ENCODE measurements around the gene SLC6A7. TPM values are rescaled to one million over a fixed set of nuclear protein-coding genes. Genes with fewer than 3 reads are reported as not detected.

Gene SLC6A7
- total and polyA plus RNA-seq, 7 donors: 0.46 to 10.8 (median 0.60) TPM; not detected in 4

DNA sequence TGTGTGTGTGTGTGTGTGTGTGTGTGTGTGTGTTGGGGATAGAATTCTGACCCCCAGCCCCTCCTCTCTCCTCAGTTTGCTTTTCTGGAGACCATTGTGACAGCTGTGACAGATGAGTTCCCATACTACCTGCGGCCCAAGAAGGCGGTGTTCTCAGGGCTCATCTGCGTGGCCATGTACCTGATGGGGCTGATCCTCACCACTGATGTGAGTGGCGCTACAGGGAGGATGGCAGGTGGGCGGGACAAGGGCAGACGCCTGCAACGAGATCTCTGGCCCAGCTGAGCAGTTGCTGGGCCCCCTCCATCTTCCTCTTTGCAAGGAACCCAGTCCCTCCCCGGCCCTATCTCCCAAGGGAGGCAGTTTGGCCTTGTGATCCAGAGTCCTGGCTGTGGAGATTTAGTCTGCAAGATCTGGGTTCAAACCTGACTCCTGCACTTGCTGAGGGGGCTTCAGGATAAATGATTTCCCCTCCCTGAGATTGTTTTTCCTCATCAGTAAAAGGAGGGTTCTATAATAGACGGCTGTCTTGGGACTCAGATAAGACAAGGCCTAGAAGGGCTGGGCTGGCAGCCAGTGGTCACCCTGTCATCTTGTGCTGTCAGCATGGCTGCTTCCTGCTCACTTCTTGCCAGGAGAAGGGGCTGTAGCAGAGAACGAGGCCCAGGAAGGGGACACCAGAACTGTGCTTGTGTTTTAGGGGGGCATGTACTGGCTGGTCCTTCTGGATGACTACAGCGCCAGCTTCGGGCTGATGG, 14.1 kb downstream of the SLC6A7 start:
- Histone ChIP-seq H3K27me3 (no peaks in the 10 kb centered on the region), H3K4me1 (no peaks in the 10 kb centered on the region), H3K4me3 (no peak overlapping the region), H3K36me3 (no peaks in the 10 kb centered on the region), H3K9me3 (no peaks in the 10 kb centered on the region), H3K27ac (no peak overlapping the region)
- TF ChIP-seq POLR2A (IDR thresholded peaks at IDR 0.05): no peak
- TF ChIP-seq EP300 (IDR thresholded peaks at IDR 0.05): no peak
- TF ChIP-seq, protein P1, sequence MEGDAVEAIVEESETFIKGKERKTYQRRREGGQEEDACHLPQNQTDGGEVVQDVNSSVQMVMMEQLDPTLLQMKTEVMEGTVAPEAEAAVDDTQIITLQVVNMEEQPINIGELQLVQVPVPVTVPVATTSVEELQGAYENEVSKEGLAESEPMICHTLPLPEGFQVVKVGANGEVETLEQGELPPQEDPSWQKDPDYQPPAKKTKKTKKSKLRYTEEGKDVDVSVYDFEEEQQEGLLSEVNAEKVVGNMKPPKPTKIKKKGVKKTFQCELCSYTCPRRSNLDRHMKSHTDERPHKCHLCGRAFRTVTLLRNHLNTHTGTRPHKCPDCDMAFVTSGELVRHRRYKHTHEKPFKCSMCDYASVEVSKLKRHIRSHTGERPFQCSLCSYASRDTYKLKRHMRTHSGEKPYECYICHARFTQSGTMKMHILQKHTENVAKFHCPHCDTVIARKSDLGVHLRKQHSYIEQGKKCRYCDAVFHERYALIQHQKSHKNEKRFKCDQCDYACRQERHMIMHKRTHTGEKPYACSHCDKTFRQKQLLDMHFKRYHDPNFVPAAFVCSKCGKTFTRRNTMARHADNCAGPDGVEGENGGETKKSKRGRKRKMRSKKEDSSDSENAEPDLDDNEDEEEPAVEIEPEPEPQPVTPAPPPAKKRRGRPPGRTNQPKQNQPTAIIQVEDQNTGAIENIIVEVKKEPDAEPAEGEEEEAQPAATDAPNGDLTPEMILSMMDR (IDR thresholded peaks at IDR 0.05): no peak
- TF ChIP-seq POLR2AphosphoS5 (IDR thresholded peaks at IDR 0.05): no peak
- WGBS, 2 donors: 84% methylated on average over 12 of the region's 12 CpGs
- intact Hi-C loops (cut with DNase I): no loop called here
- no peak for DNase-seq

DNA sequence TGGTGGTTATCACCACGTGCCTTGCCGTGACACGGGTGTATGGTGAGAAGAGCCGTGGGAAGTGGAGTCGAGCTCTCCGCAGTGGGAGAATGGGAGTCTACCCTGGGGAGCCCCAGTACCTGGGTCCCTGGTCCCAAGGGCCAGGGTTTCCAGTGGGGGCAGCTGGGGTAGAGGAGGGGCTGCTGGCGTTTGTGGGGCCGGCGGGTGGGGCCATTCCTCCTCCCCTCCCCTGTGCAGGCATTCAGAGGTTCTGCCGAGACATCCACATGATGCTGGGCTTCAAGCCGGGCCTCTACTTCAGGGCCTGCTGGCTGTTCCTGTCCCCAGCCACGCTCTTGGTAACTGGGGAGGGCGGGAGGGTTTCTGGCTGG, 14.7 kb downstream of the SLC6A7 start:
- no peaks in the 10 kb centered on the region for H3K27me3 ChIP-seq
- H3K27ac ChIP-seq: no peak overlapping the region
- no peaks in the 10 kb centered on the region for H3K36me3 ChIP-seq
- H3K4me3 ChIP-seq: no peak overlapping the region
- intact Hi-C loops (cut with DNase I): no loop called here
- no peaks in the 10 kb centered on the region for H3K4me1 ChIP-seq
- no peaks in the 10 kb centered on the region for H3K9me3 ChIP-seq
- WGBS, 2 donors: 93 to 97% methylated on average over 13 of the region's 13 CpGs
- TF ChIP-seq, protein P1 (IDR thresholded peaks at IDR 0.05): no peak
- TF ChIP-seq EP300 (IDR thresholded peaks at IDR 0.05): no peak
- TF ChIP-seq POLR2AphosphoS5 (IDR thresholded peaks at IDR 0.05): no peak
- no peak for DNase-seq

DNA sequence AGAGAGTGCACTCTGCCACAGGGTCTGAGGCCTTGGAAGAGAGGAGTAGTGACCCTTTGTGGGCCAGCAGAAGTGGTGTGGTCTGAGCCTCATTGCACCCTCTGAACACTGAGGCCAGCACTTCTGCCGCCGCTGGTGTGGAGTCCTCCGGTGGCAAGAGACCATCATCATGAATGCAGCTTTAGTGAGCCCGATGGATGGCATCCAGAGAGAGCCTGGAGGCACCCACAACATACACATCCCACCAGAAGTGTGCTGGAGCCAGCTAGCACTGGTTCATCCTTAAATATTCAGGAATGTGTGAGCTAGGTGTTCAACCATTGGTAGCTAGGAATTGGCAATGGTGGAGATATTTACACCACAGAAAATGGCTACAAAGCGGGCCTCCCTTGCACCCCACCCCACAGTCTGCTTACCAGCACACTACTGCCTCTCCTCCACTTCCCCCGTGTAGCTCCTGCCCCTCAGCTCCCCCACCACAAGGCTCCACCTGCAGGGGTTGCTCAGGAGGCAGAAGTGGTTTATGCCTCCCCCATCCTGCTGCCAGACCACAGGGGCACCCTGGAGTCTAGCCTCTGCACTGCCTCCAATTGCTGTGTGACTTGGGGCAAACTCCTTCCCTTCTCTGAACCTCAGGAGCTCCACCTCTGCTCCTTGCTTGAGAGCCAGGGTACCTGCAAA, 16.4 kb downstream of the SLC6A7 start:
- H3K4me1 ChIP-seq: no peaks in the 10 kb centered on the region
- no peak overlapping the region for H3K4me3 ChIP-seq
- no peaks in the 10 kb centered on the region for H3K27me3 ChIP-seq
- no peak overlapping the region for H3K27ac ChIP-seq
- H3K36me3 ChIP-seq: no peaks in the 10 kb centered on the region
- H3K9me3 ChIP-seq: no peaks in the 10 kb centered on the region
- intact Hi-C loops (cut with DNase I): no loop called here
- no peak for DNase-seq
- 77 to 91% methylated on average over 6 of the region's 6 CpGs for WGBS, 2 donors
- TF ChIP-seq EP300 (IDR thresholded peaks at IDR 0.05): no peak

- no peak overlapping the region for H3K27ac ChIP-seq
- DNase-seq: no peak
- no peak overlapping the region for H3K4me3 ChIP-seq
- H3K36me3 ChIP-seq: no peaks in the 10 kb centered on the region
- intact Hi-C loops (cut with DNase I): no loop called here
- TF ChIP-seq EP300 (IDR thresholded peaks at IDR 0.05) (no peak), POLR2A (IDR thresholded peaks at IDR 0.05) (no peak), POLR2AphosphoS5 (IDR thresholded peaks at IDR 0.05) (no peak)
- TF ChIP-seq, protein P1 (IDR thresholded peaks at IDR 0.05): no peak
- no peaks in the 10 kb centered on the region for H3K4me1 ChIP-seq
- H3K9me3 ChIP-seq: no peaks in the 10 kb centered on the region
- no peaks in the 10 kb centered on the region for H3K27me3 ChIP-seq
- WGBS, 2 donors: 93% methylated on average over 6 of the region's 6 CpGs
These were observed 16.9 kb downstream of the SLC6A7 start for GRCh38 chr5:150206779-150207115.

DNA sequence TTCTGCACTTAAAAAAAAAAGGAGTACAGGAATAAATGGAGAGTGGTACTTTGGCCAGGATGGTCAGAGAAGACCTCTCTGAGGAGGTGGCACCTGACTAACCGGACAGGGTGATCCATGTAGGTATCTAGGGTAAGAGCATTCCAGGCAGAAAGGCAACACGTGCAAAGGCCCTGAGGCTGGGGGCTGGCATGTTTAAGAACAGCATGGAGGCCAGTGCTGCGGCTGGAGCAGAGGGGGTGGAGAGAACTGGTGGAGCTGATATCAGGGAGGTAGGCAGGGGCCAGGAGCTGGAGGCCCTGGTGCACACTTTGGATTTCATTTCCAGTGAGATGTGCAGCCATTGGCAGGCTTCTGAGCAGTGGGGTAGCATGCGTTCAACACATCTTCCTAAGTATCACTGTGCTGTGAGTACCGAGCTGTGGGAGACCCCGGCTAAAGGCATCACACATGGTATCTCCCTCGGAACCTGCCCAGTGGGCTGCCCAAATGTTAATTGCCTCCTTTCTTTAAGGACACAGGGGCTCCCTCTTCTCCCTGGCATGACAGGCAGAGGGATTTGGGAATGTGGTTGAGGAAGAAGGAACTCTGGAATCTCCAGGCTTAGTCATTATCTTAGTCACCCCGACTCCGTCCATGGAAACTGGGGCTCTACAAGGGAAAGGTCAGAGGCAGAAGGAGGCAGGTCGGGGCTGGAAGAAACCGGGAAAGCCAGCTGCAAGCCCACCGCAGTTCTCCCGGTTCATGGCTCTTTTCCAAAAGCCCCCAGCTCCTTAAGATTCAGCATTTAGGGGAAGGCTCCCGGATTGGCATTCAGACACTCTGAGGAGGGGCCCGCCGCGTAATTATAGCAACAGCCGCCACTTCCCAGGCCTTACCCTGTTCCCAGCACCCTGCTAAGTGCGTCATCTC, 18.6 kb downstream of the SLC6A7 start:
- WGBS, 2 donors: 42 to 56% methylated on average over 19 of the region's 19 CpGs
- Histone ChIP-seq H3K4me1 (no peaks in the 10 kb centered on the region), H3K36me3 (no peaks in the 10 kb centered on the region), H3K4me3 (no peak overlapping the region), H3K27ac (no peak overlapping the region), H3K27me3 (no peaks in the 10 kb centered on the region), H3K9me3 (no peaks in the 10 kb centered on the region)
- intact Hi-C loops (cut with DNase I): no loop called here
- TF ChIP-seq EP300 (IDR thresholded peaks at IDR 0.05): no peak
- TF ChIP-seq POLR2AphosphoS5 (IDR thresholded peaks at IDR 0.05): no peak
- no peak for TF ChIP-seq POLR2A (IDR thresholded peaks at IDR 0.05)
- TF ChIP-seq, protein P1 (IDR thresholded peaks at IDR 0.05): no peak
- no peak for DNase-seq

Data from sigmoid colon (tissue), 7 donors.